PFSK-1 (cell line): ENCODE results near the gene SCARB1.

Source experiments
- FOXP2 ChIP-seq: optimal IDR thresholded peaks from 2 replicates; pipeline ENCODE3; 2011; ENCODE audit warnings: borderline replicate concordance, control low read depth, inconsistent platforms; ENCODE audit not compliant: insufficient read depth; ENCODE audit errors: extremely low read length, extremely low read depth
- POLR2AphosphoS5 ChIP-seq: IDR thresholded peaks from 2 replicates; pipeline ENCODE4 v1.6.1; 2012; ENCODE audit warnings: low read depth, mild to moderate bottlenecking, control low read depth, low read length, moderate library complexity
- REST ChIP-seq, 2 experiments: IDR thresholded peaks; 2 replicates each; pipeline versions ENCODE4 v1.6.1 to v1.8.0; 2011 to 2012; ENCODE audit warnings: low read depth in 2 of 2, low read length in 2 of 2, control low read depth in 1 of 2, inconsistent platforms in 1 of 2, mild to moderate bottlenecking in 1 of 2, moderate library complexity in 1 of 2; ENCODE audit not compliant: insufficient read depth in 1 of 2
- SIN3A ChIP-seq: IDR thresholded peaks from 2 replicates; pipeline ENCODE4 v1.6.1; 2012; ENCODE audit warnings: mild to moderate bottlenecking, low read length, moderate library complexity, borderline replicate concordance; ENCODE audit not compliant: insufficient read depth
- TAF1 ChIP-seq: IDR thresholded peaks from 2 replicates; pipeline ENCODE4 v1.6.1; 2012; ENCODE audit warnings: low read length, control low read depth, borderline replicate concordance; ENCODE audit not compliant: insufficient read depth

The SCARB1 gene

GRCh38 chr12:124755801-124756148 is 107.9 kb downstream of the SCARB1 start:
- TF ChIP-seq TAF1 = no peak
- no peak for TF ChIP-seq REST (IDR thresholded peaks at IDR 0.05; ENCODE audit: insufficient read depth in 1 of 2, low read depth in 2 of 2, low read length in 2 of 2)
- TF ChIP-seq POLR2AphosphoS5 = no peak
- no peak for TF ChIP-seq FOXP2
- no peak for TF ChIP-seq SIN3A

GRCh38 chr12:124754949-124755800 is 108.5 kb downstream of the SCARB1 start:
- no peak for TF ChIP-seq TAF1
- TF ChIP-seq REST (IDR thresholded peaks at IDR 0.05; ENCODE audit: insufficient read depth in 1 of 2, low read depth in 2 of 2, low read length in 2 of 2) = no peak
- TF ChIP-seq SIN3A = no peak
- TF ChIP-seq POLR2AphosphoS5 = no peak
- no peak for TF ChIP-seq FOXP2

GRCh38 chr12:124754491-124754890 is 109.2 kb downstream of the SCARB1 start:
- TF ChIP-seq POLR2AphosphoS5 (no peak), SIN3A (no peak)

GRCh38 chr12:124753993-124754392 is 109.7 kb downstream of the SCARB1 start:
- TF ChIP-seq TAF1 (no peak), POLR2AphosphoS5 (no peak), SIN3A (no peak), FOXP2 (no peak), REST (IDR thresholded peaks at IDR 0.05; ENCODE audit: insufficient read depth in 1 of 2, low read depth in 2 of 2, low read length in 2 of 2) (no peak)

GRCh38 chr12:124753228-124753591 is 110.5 kb downstream of the SCARB1 start:
- TF ChIP-seq FOXP2 = no peak
- TF ChIP-seq TAF1 = no peak
- TF ChIP-seq POLR2AphosphoS5 = no peak
- no peak for TF ChIP-seq REST (IDR thresholded peaks at IDR 0.05; ENCODE audit: insufficient read depth in 1 of 2, low read depth in 2 of 2, low read length in 2 of 2)
- TF ChIP-seq SIN3A = no peak
